Measurements from ENCODE around the gene LRRC74B.

Gene LRRC74B

GRCh38 chr22:21014726-21015465 is 30.9 kb upstream of the LRRC74B start, which contains the start of gene P2RX6:
Gene P2RX6 (plus strand): TSS chr22:21015165. CDS start chr22:21015175, 10 bp downstream.
- no peak for DNase-seq

- DNase-seq: no peak
These were observed 30.2 kb upstream of the LRRC74B start for GRCh38 chr22:21015466-21016006.

- no peak for DNase-seq
These were observed 28.9 kb upstream of the LRRC74B start for GRCh38 chr22:21016644-21017420.

DNA sequence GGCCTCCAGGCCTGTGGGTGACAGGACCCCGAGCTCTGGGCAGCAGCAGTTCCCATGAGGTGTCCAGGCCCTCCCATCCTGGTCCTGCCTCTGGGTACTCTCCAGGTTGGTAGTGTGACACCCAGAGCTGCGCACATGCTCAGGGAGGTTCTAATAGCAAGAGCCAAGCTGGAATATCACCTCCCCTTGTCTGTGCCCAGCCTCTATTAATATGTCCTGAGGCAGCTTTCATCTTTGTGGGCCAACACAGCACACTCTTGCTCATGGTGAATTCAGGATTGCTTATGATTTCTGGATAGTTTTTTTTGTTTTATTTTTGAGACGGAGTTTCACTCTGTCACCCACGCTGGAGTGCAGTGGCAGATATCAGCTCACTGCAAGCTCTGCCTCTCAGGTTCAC is 27.4 kb upstream of the LRRC74B start:
- DNase-seq: no peak

GRCh38 chr22:21020802-21021429 is 24.8 kb upstream of the LRRC74B start:
- no peak for DNase-seq

GRCh38 chr22:21022507-21022906 is 23.2 kb upstream of the LRRC74B start:
- DNase-seq: no peak

DNA sequence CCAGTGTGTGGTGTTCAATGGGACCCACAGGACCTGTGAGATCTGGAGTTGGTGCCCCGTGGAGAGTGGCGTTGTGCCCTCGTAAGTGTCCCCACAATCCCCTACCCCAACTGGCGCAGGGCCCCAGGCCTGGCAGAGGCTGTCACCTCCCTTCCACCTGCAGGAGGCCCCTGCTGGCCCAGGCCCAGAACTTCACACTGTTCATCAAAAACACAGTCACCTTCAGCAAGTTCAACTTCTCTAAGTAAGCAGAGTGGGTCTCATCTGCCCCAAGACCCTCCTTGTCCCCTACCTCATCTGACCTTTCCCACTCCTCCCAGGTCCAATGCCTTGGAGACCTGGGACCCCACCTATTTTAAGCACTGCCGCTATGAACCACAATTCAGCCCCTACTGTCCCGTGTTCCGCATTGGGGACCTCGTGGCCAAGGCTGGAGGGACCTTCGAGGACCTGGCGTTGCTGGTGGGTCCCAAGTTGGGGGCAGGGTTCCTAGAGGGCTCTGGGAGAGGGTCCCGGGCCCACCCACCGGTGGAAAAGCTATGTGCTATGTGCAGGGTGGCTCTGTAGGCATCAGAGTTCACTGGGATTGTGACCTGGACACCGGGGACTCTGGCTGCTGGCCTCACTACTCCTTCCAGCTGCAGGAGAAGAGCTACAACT is 22.7 kb upstream of the LRRC74B start:
- DNase-seq: no peak

DNA sequence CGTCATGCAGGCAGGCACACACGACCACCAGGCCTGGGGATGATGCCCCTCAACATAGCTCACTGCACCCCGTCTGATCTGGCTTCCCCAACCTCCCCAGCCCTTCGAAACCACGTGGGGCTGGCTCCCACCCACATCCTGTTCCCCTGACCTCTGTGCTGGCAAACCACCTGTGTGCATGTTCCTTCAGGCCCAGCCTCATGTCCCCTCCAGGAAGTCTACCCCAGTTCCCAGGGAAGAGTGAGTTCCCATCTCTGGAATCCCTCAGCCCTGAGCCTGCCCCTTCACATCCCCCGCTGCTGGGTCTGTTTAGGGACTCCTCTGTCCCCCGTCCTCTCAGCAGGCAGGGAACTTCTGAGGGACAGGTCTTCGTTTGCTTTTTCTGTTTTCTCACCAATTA is 20.5 kb upstream of the LRRC74B start:
- DNase-seq: no peak

- DNase-seq: no peak
These were observed 19.7 kb upstream of the LRRC74B start for GRCh38 chr22:21025763-21026755.

GRCh38 chr22:21026783-21027692 is 18.7 kb upstream of the LRRC74B start:
- no peak for DNase-seq

GRCh38 chr22:21028277-21029251 is 17.2 kb upstream of the LRRC74B start:
- DNase-seq: no peak

- no peak for DNase-seq
These were observed 16.2 kb upstream of the LRRC74B start for GRCh38 chr22:21029486-21030025.

DNA sequence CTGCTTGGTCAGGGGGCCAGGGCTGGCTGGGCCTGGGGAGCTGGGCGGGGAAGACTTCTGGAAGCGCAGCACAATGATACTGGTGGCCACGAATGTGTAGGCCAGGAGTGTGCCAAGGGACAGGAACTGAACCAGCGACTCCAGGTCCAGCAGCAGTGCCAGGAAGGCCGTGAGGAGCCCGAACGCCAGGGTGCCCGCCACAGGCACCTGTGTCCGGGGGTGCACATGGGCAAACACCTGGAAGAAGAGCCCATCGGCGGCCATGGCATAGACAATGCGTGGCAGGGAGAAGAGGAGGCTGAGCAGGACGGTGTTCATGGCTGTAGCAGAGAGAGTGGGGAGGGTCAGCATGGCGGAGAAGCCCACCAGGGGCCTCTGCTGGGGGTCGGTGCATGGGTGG is 15.7 kb upstream of the LRRC74B start:
- no peak for DNase-seq

DNA sequence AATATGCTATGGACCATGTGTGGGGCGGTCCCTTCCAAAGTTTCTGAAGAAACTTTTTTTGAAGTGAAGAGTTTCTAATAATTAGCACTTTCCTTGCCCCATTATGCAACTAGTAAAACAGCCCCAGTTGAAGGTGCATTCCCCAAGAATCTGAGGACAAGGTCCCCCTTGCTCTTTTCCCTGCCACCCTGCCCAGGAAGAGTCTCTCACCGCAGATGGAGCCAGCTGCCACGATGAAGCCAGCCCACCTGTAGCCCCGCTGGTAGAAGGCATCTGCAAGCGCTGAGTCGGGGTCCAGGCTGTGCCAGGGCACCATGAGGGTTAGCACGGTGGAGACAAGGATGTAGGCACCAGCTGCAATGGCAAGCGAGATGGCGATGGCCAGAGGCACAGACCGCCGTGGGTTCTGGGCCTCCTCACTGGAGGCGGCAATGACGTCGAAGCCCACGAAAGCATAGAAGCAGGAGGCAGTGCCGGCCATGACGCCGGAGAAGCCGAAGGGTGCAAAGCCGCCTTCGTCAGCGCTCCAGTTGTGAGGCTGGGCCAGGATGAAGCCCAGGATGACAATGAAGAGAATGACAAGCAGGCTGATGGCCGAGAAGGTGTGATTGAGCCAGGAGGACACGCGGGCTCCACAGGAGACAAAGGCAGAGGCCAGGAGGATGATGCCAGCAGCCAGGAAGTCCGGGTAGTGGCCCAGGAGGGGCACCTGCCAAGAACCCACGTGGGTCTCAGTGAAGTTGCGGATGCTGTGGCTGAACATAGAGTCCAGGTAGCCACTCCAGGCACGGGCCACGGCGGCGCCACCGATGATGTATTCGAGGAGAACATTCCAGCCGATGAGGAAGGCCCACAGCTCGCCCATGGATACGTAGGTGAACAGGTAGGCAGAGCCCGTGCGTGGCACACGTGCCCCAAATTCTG is 14.9 kb upstream of the LRRC74B start:
- DNase-seq: no peak

DNA sequence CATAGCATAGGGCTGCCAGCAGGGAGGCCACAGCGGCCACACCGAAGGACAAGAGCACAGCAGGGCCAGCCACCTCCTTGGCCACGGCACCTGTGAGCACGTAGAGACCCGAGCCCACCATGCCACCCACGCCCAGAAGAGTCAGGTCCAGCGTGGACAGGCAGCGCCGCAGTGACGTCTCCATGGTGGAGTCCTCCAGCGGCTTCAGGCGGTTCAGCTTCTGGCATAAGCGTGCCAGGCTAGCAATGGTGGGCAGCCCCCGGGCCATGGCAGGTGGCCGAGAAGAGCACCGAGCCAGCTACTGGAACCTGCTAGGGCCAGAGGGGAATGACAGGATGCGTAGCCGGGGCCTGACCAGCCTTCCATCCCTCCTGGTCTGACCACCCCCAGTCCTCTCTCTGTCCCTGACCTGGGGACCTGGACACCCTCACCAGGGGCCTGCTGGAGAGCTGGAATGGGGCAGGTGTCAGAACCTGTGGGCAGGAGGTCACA is 14.2 kb upstream of the LRRC74B start:
- DNase-seq: no peak

GRCh38 chr22:21032037-21032867 is 13.5 kb upstream of the LRRC74B start, which contains the start of gene SLC7A4:
Gene SLC7A4 (minus strand): TSS chr22:21032561. CDS start chr22:21031812, 749 bp downstream.
- no peak for DNase-seq

Data from T-helper 9 cell (primary cell).